Epithelial cell of proximal tubule (primary cell): ENCODE results near the gene WDR36. TPM values are rescaled to one million over a fixed set of nuclear protein-coding genes. Genes with fewer than 3 reads are reported as not detected.
"Not testable (repeated sequence)": the region's sequence is repeated elsewhere in the genome, so short reads cannot be mapped to it uniquely, and the experiment has no call there.

ENCODE experiments used
- DNase-seq: peaks from one replicate; pipeline ENCODE4 v3.0.0-alpha.2; 2011; ENCODE audit warnings: low read depth
- H3K4me3 ChIP-seq: 2 replicates; pipeline ENCODE4 v1.5.1; 2011; ENCODE audit warnings: low read depth, mild to moderate bottlenecking, low read length
- CTCF ChIP-seq: conservative IDR thresholded peaks from 2 replicates; pipeline ENCODE4 v1.5.1; 2012; ENCODE audit warnings: low read depth, mild to moderate bottlenecking, low read length
- total RNA-seq: library from RNA; depleted of rRNA; stranded (reverse); fragments of >200 nt; gene quantifications from 2 replicates; pipeline ENCODE4 v1.2.3, GENCODE V29; 2015

WDR36 gene
- total RNA-seq, 1 donor from 2014 or later: 21.0 TPM

DNA sequence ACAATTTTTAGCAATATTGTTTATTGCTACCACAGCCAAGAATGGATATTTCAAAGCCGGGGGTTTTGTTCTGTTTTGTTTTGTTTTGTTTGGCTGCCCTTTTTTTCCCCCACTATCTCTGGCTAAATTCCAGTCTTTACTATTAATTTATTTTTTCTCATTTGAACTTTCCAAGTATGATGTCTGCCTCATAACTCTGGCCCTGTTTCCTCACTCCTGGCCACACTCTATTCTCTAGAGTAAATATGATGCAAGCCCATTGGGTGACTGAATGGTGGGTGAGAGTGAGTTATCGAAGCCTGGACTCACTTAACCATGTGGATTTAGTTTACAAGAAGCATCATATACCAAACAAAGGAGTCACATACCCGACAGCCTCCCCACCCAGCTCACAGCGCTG, 41.9 kb downstream of the WDR36 start:
- no peak for TF ChIP-seq CTCF
- DNase-seq: no peak
- H3K4me3 ChIP-seq: no peak overlapping the region

- TF ChIP-seq CTCF: no peak
- no peak for DNase-seq
- H3K4me3 ChIP-seq: no peak overlapping the region
Measured at GRCh38 chr5:111134864-111135263, 42.7 kb downstream of the WDR36 start.

DNA sequence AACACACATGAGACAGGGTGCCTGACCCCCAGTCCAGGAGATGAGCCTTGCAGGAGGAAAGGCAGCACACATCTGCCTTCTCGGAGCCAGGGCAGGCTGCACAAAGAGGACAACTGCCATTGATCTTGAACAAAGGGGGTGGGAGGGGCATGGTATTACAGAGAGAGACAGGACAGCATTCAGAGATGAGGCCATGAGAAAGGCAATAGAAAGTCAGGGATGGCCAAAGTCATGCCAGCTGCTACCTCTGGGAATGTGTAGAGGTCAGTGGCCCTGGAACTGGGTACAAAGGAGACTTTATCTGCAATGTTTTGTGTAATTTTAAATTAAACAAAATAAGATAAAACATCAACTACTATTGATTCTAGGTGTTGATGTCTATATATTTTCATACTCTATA, 43.2 kb downstream of the WDR36 start:
- no peak overlapping the region for H3K4me3 ChIP-seq
- no peak for TF ChIP-seq CTCF
- no peak for DNase-seq

DNA sequence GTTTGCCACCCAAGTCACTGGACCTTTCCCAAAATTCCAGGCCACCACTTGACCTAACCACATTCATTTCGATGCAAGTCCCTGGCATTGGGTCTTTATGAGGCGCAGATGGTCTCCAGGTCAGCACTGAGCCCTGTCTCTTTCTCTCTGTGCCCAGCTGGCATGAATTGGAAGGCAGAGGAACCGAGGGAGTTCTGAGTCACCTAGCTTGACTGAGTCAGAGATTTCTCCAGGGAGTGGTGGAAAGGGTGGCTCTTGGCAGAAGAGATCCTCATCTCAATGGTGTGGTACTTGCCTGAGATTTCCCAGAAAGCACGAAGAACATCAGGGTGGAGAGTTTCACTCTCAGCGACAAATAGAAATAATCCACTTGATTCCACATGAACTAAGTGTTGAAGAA, 43.8 kb downstream of the WDR36 start:
- DNase-seq: no peak
- H3K4me3 ChIP-seq: no peak overlapping the region
- no peak for TF ChIP-seq CTCF

GRCh38 chr5:111138096-111138495, 45.9 kb downstream of the WDR36 start:
- no peak overlapping the region for H3K4me3 ChIP-seq
- no peak for TF ChIP-seq CTCF
- no peak for DNase-seq

GRCh38 chr5:111141471-111141870, 49.3 kb downstream of the WDR36 start:
- H3K4me3 ChIP-seq, DNase-seq: not testable (repeated sequence)

GRCh38 chr5:111142932-111143331, 50.8 kb downstream of the WDR36 start:
- H3K4me3 ChIP-seq: no peak overlapping the region
- TF ChIP-seq CTCF: peak; percentile 22
- DNase-seq: no peak

DNA sequence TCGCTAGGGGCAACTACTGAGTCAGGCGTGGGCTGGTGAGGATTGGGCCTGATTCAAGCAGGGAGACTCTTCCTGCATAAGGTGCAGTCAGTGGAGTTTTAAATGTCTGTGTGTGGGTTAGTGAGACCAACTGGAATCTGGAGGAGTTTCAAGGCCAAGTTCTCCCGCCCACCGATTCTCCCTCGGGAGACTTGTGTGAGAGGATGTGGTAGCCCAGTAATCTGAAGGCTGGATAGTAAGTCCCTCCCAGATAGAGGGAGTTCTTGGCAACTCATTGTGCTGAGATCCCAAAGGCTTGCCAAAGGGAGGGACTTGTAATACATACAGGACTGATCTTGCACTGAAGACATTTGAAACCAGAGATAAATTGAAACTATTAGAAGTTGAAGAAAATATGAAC, 51.8 kb downstream of the WDR36 start:
- no peak for DNase-seq
- H3K4me3 ChIP-seq: no peak overlapping the region
- no peak for TF ChIP-seq CTCF
